ENCODE results near the gene BBOX1.
"Not testable (repeated sequence)": the region's sequence is repeated elsewhere in the genome, so short reads cannot be mapped to it uniquely, and the experiment has no call there.

BBOX1 gene

GRCh38 chr11:27085111-27085510 is 44.5 kb downstream of the BBOX1 start:
- DNase-seq = no peak

- no peak for DNase-seq
Observed at GRCh38 chr11:27085605-27086004, 45.0 kb downstream of the BBOX1 start.

GRCh38 chr11:27087432-27087831 is 46.8 kb downstream of the BBOX1 start:
- DNase-seq = no peak

GRCh38 chr11:27088353-27088752 is 47.7 kb downstream of the BBOX1 start:
- no peak for DNase-seq

- no peak for DNase-seq
Observed at GRCh38 chr11:27089746-27090145, 49.1 kb downstream of the BBOX1 start.

- not testable (repeated sequence) for DNase-seq
Observed at GRCh38 chr11:27090357-27090948, 49.8 kb downstream of the BBOX1 start.

- DNase-seq = no peak
Observed at GRCh38 chr11:27094120-27094519, 53.5 kb downstream of the BBOX1 start.

- DNase-seq = no peak
Observed at GRCh38 chr11:27095059-27095458, 54.4 kb downstream of the BBOX1 start.

- DNase-seq = no peak
Observed at GRCh38 chr11:27095887-27096286, 55.3 kb downstream of the BBOX1 start.

GRCh38 chr11:27097551-27097950 is 56.9 kb downstream of the BBOX1 start:
- DNase-seq = no peak

GRCh38 chr11:27100534-27100933 is 59.9 kb downstream of the BBOX1 start:
- no peak for DNase-seq

GRCh38 chr11:27107548-27107947 is 66.9 kb downstream of the BBOX1 start:
- no peak for DNase-seq

GRCh38 chr11:27108809-27109208 is 68.2 kb downstream of the BBOX1 start:
- DNase-seq = no peak

- DNase-seq = no peak
Observed at GRCh38 chr11:27111896-27112295, 71.3 kb downstream of the BBOX1 start.

- no peak for DNase-seq
Observed at GRCh38 chr11:27112946-27113345, 72.3 kb downstream of the BBOX1 start.

- no peak for DNase-seq
Observed at GRCh38 chr11:27115051-27115650, 74.5 kb downstream of the BBOX1 start.

GRCh38 chr11:27116684-27117083 is 76.1 kb downstream of the BBOX1 start:
- DNase-seq = no peak

GRCh38 chr11:27118371-27118770 is 77.8 kb downstream of the BBOX1 start:
- DNase-seq = no peak

- DNase-seq = no peak
Observed at GRCh38 chr11:27118949-27119348, 78.3 kb downstream of the BBOX1 start.

- no peak for DNase-seq
Observed at GRCh38 chr11:27119396-27119795, 78.8 kb downstream of the BBOX1 start.

- no peak for DNase-seq
Observed at GRCh38 chr11:27120211-27120610, 79.6 kb downstream of the BBOX1 start.

GRCh38 chr11:27122001-27122400 is 81.4 kb downstream of the BBOX1 start:
- no peak for DNase-seq

- no peak for DNase-seq
Observed at GRCh38 chr11:27124514-27125264, 84.1 kb downstream of the BBOX1 start.

GRCh38 chr11:27129686-27130085 is 89.1 kb downstream of the BBOX1 start:
- no peak for DNase-seq
